Vagina (tissue), 2 donors: ENCODE measurements around the gene RNF4.

Source experiments
- POLR2A ChIP-seq, 2 donors: fragments of 450-650 bp; IDR thresholded peaks; one replicate each; pipeline ENCODE4 v1.6.1; 2017; ENCODE audit warnings: antibody characterized with exemption in 2 of 2, mild to moderate bottlenecking in 2 of 2, moderate library complexity in 2 of 2
- TF ChIP-seq, protein P1 (sequence below), 3 experiments: fragments of 450-650 bp in 2 of 3; fragments of 200-600 bp in 1 of 3; sonication (generic) in 1 of 3; IDR thresholded peaks; one replicate each; pipeline ENCODE4 v1.5.1; 2017 to 2019; ENCODE audit warnings: antibody characterized with exemption in 3 of 3, mild to moderate bottlenecking in 2 of 3, moderate library complexity in 2 of 3

DNA sequence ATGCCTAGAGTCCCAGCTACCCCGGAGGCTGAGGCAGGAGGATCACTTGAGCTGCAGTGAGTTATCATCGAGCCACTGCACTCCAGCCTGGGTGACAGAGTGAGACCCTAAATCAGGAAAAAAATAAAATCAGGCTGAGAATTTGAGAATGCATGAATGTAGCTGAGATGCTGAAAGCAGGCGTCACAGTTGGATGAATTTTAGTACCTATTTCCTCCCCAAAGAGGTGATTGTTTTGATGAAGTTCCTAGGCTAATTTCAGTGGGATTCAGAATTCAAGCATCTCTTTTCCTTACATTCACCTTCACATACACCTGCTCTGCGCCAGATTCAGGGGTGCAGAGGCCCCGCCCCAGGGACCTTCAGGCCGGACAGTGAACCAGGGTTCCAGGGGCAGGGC lies 47.0 kb upstream of the RNF4 start:
- no peak for TF ChIP-seq POLR2A (IDR thresholded peaks at IDR 0.05)
- TF ChIP-seq, protein P1, sequence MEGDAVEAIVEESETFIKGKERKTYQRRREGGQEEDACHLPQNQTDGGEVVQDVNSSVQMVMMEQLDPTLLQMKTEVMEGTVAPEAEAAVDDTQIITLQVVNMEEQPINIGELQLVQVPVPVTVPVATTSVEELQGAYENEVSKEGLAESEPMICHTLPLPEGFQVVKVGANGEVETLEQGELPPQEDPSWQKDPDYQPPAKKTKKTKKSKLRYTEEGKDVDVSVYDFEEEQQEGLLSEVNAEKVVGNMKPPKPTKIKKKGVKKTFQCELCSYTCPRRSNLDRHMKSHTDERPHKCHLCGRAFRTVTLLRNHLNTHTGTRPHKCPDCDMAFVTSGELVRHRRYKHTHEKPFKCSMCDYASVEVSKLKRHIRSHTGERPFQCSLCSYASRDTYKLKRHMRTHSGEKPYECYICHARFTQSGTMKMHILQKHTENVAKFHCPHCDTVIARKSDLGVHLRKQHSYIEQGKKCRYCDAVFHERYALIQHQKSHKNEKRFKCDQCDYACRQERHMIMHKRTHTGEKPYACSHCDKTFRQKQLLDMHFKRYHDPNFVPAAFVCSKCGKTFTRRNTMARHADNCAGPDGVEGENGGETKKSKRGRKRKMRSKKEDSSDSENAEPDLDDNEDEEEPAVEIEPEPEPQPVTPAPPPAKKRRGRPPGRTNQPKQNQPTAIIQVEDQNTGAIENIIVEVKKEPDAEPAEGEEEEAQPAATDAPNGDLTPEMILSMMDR (IDR thresholded peaks at IDR 0.05), result no peak
